Measurements from ENCODE around the gene SLX4IP. TPM values are rescaled to one million over a fixed set of nuclear protein-coding genes. Genes with fewer than 3 reads are reported as not detected.
A peak's percentile ranks its signal among the peaks of the same experiment; 100 is the strongest.

The SLX4IP gene
- total and polyA plus RNA-seq, 2 of the 13 experiments (the other 11 are each of a cell fraction or from before 2014, with no cell fraction given): 3.6 to 7.3 TPM

- ChIA-PET POLR2A (no interaction called here), CTCF (ENCODE audit: low intra/inter-chr PET ratio, low total read pairs) (no interaction called here)
- intact Hi-C loops (cut with micrococcal nuclease; ENCODE audit: unreplicated experiment): no loop called here
- TF ChIP-seq FOXA1 (IDR thresholded peaks at IDR 0.05) (no peak), FOXA1 (CRISPR knock-in tag; IDR thresholded peaks at IDR 0.05) (peak; percentile 62), ZNF205 (CRISPR knock-in tag; IDR thresholded peaks at IDR 0.05) (no peak), MAFK (conservative IDR thresholded peaks at IDR 0.05 in 1 of 2, IDR thresholded peaks at IDR 0.05 in 1 of 2; ENCODE audit: low read length in 2 of 2) (peak; percentile 29 to 34; a peak in 3 of 4 replicates), POLR2A (IDR thresholded peaks at IDR 0.05; ENCODE audit: insufficient read depth in 1 of 2, low read depth in 2 of 2, low read length in 2 of 2) (peak in 1 of 2 experiments; percentile 33; a peak in 1 of 4 replicates)
- DNase-seq (ENCODE audit: low spot score) (no peak), FAIRE-seq (no peak), ATAC-seq (no peak)
- Histone ChIP-seq H4K20me1 (ENCODE audit: insufficient read depth, low read length) (peaks cover 11% of the 10 kb centered on the region), H3K79me2 (ENCODE audit: insufficient read depth, low read length) (peaks cover 40% of the 10 kb centered on the region), H3K9me3 (ENCODE audit: low read length) (no peaks in the 10 kb centered on the region), H3K4me3 (replicated peaks in 1 of 3; ENCODE audit: insufficient read depth in 1 of 3, low read depth in 2 of 3, low read length in 3 of 3) (no peak overlapping the region), H3K4me2 (ENCODE audit: low read depth, low read length) (no peak overlapping the region), H3K27me3 (ENCODE audit: control insufficient read depth in 1 of 2, insufficient read depth in 2 of 2, low read length in 2 of 2) (no peaks in the 10 kb centered on the region), H2AFZ (ENCODE audit: low read length) (no peak overlapping the region), H3K27ac (ENCODE audit: extremely low read length, insufficient read depth, low read length) (no peak overlapping the region), H3K9ac (ENCODE audit: insufficient read depth, low read depth, low read length) (no peak overlapping the region), H3K4me1 (ENCODE audit: insufficient read depth, low read length) (peaks cover 50% of the 10 kb centered on the region), H3K36me3 (replicated peaks in 1 of 2; ENCODE audit: control insufficient read depth in 1 of 2, insufficient read depth in 2 of 2, low read length in 2 of 2) (peaks cover 77 to 94% of the 10 kb centered on the region in 2 experiments)
- 93% methylated on average over 7 of the region's 7 CpGs for WGBS (ENCODE audit: low lambda C conversion rate)
- in situ Hi-C loops (cut with HindIII; ENCODE audit: extremely low pct_ligation_motif_present, low pct_unique_long_range_greater_than_20kb): no loop called here
- BruUV-seq (replicated peaks): no TSS peak
Measured at GRCh38 chr20:10654630-10655029, 219.5 kb downstream of the SLX4IP start.

- intact Hi-C loops (cut with micrococcal nuclease; ENCODE audit: unreplicated experiment) (no loop called here), in situ Hi-C loops (cut with HindIII; ENCODE audit: extremely low pct_ligation_motif_present, low pct_unique_long_range_greater_than_20kb) (no loop called here)
- H3K79me2 ChIP-seq (ENCODE audit: insufficient read depth, low read length): peaks cover 53% of the 10 kb centered on the region
- TF ChIP-seq PHB2 (IDR thresholded peaks at IDR 0.05; ENCODE audit: partially characterized antibody) (no peak), ASH2L (IDR thresholded peaks at IDR 0.05; ENCODE audit: insufficient read length, low read depth, low read length) (peak; percentile 9), ZNF556 (CRISPR knock-in tag; IDR thresholded peaks at IDR 0.05; ENCODE audit: borderline replicate concordance) (no peak), ZNF75D (CRISPR knock-in tag; IDR thresholded peaks at IDR 0.05; ENCODE audit: borderline replicate concordance) (no peak), ZNF101 (CRISPR knock-in tag; IDR thresholded peaks at IDR 0.05; ENCODE audit: borderline replicate concordance, low read depth) (no peak), ZNF558 (CRISPR knock-in tag; IDR thresholded peaks at IDR 0.05; ENCODE audit: borderline replicate concordance) (no peak), PAF1 (CRISPR knock-in tag; IDR thresholded peaks at IDR 0.05) (no peak), ZMYM4 (CRISPR knock-in tag; IDR thresholded peaks at IDR 0.05) (no peak), RBFOX2 (IDR thresholded peaks at IDR 0.05; ENCODE audit: low read depth, low read length) (0 out of 2 replicates have a peak, but pooled peaks have one; percentile 6), FOXM1 (CRISPR knock-in tag; IDR thresholded peaks at IDR 0.05) (no peak)
- TF ChIP-seq, protein P1, sequence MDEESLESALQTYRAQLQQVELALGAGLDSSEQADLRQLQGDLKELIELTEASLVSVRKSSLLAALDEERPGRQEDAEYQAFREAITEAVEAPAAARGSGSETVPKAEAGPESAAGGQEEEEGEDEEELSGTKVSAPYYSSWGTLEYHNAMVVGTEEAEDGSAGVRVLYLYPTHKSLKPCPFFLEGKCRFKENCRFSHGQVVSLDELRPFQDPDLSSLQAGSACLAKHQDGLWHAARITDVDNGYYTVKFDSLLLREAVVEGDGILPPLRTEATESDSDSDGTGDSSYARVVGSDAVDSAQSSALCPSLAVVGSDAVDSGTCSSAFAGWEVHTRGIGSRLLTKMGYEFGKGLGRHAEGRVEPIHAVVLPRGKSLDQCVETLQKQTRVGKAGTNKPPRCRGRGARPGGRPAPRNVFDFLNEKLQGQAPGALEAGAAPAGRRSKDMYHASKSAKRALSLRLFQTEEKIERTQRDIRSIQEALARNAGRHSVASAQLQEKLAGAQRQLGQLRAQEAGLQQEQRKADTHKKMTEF (CRISPR knock-in tag; IDR thresholded peaks at IDR 0.05): no peak
- TF ChIP-seq, protein P2, sequence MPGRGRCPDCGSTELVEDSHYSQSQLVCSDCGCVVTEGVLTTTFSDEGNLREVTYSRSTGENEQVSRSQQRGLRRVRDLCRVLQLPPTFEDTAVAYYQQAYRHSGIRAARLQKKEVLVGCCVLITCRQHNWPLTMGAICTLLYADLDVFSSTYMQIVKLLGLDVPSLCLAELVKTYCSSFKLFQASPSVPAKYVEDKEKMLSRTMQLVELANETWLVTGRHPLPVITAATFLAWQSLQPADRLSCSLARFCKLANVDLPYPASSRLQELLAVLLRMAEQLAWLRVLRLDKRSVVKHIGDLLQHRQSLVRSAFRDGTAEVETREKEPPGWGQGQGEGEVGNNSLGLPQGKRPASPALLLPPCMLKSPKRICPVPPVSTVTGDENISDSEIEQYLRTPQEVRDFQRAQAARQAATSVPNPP (CRISPR knock-in tag; IDR thresholded peaks at IDR 0.05): no peak
Measured at GRCh38 chr20:10655720-10656669, 220.9 kb downstream of the SLX4IP start.

More at GRCh38 chr20:10655720-10656669, 220.9 kb downstream of the SLX4IP start:
- no peak overlapping the region for H3K4me2 ChIP-seq (ENCODE audit: low read depth, low read length)
- ATAC-seq: no peak
- no peaks in the 10 kb centered on the region for H3K27me3 ChIP-seq (ENCODE audit: control insufficient read depth in 1 of 2, insufficient read depth in 2 of 2, low read length in 2 of 2)
- no TSS peak for BruUV-seq (replicated peaks)
- ChIA-PET POLR2A (no interaction called here), CTCF (ENCODE audit: low intra/inter-chr PET ratio, low total read pairs) (no interaction called here)
- H2AFZ ChIP-seq (ENCODE audit: low read length): no peak overlapping the region
- no peak overlapping the region for H3K4me3 ChIP-seq (replicated peaks in 1 of 3; ENCODE audit: insufficient read depth in 1 of 3, low read depth in 2 of 3, low read length in 3 of 3)
- no peak overlapping the region for H3K9ac ChIP-seq (ENCODE audit: insufficient read depth, low read depth, low read length)
- 95% methylated on average over 15 of the region's 15 CpGs for WGBS (ENCODE audit: low lambda C conversion rate)
- peaks cover 20% of the 10 kb centered on the region for H4K20me1 ChIP-seq (ENCODE audit: insufficient read depth, low read length)
- H3K27ac ChIP-seq (ENCODE audit: extremely low read length, insufficient read depth, low read length): no peak overlapping the region
- H3K4me1 ChIP-seq (ENCODE audit: insufficient read depth, low read length): peaks cover 63% of the 10 kb centered on the region
- FAIRE-seq: no peak
- peaks cover 74 to 94% of the 10 kb centered on the region in 2 experiments for H3K36me3 ChIP-seq (replicated peaks in 1 of 2; ENCODE audit: control insufficient read depth in 1 of 2, insufficient read depth in 2 of 2, low read length in 2 of 2)
- H3K9me3 ChIP-seq (ENCODE audit: low read length): no peaks in the 10 kb centered on the region
- DNase-seq (ENCODE audit: low spot score): no peak
